ENCODE measurements around the gene EI24. TPM values are rescaled to one million over a fixed set of nuclear protein-coding genes. Genes with fewer than 3 reads are reported as not detected.

The EI24 gene
- polyA plus RNA-seq, 1 donor (not counting 4 experiments of a cell fraction or from before 2014, with no cell fraction given) = 263 TPM

DNA sequence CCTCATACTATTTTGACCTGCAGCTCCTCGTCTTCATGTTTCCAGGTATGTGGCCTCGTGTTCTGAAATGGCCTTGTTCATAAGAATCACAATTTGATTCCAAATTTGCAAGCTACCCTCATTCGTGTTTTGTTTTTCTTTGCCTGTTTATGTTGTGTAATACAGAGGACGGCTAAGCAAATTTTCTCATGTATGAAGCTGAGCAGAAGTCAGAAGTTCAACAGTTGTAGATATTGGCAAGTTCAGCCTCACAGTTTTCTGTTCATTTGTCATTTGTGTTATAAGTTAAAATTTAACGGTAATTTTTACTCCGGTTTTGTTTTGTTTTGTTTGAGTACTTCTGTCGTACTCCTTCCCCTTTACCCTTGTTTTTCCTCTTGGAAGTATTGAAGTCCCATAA lies 40.3 kb downstream of the EI24 start:
- dilution Hi-C loops (cut with MboI; ENCODE audit: extremely low pct_ligation_motif_present, low sequenced_read_pairs) = no loop called here
- no peaks in the 10 kb centered on the region for H3K27me3 ChIP-seq (ENCODE audit: control insufficient read depth, extremely low read depth, insufficient read depth, low read length)
- no peak for FAIRE-seq
- H3K36me3 ChIP-seq (ENCODE audit: control insufficient read depth in 2 of 2, extremely low read depth in 1 of 2, insufficient read depth in 2 of 2, low read length in 2 of 2) = peaks cover 33 to 37% of the 10 kb centered on the region in 2 experiments
- TF ChIP-seq, protein P1, sequence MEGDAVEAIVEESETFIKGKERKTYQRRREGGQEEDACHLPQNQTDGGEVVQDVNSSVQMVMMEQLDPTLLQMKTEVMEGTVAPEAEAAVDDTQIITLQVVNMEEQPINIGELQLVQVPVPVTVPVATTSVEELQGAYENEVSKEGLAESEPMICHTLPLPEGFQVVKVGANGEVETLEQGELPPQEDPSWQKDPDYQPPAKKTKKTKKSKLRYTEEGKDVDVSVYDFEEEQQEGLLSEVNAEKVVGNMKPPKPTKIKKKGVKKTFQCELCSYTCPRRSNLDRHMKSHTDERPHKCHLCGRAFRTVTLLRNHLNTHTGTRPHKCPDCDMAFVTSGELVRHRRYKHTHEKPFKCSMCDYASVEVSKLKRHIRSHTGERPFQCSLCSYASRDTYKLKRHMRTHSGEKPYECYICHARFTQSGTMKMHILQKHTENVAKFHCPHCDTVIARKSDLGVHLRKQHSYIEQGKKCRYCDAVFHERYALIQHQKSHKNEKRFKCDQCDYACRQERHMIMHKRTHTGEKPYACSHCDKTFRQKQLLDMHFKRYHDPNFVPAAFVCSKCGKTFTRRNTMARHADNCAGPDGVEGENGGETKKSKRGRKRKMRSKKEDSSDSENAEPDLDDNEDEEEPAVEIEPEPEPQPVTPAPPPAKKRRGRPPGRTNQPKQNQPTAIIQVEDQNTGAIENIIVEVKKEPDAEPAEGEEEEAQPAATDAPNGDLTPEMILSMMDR (optimal IDR thresholded peaks at IDR 0.05 in 1 of 3, IDR thresholded peaks at IDR 0.05 in 1 of 3, conservative IDR thresholded peaks at IDR 0.05 in 1 of 3; ENCODE audit: extremely low read depth in 1 of 3, insufficient read depth in 2 of 3, low read length in 3 of 3) = no peak
- no peak for TF ChIP-seq EZH2 (IDR thresholded peaks at IDR 0.05; ENCODE audit: low read length)
- no peaks in the 10 kb centered on the region for H4K20me1 ChIP-seq (ENCODE audit: control insufficient read depth, extremely low read depth, insufficient read depth, low read length)
- no peak for DNase-seq (ENCODE audit: low read depth, low spot score)
- no peak overlapping the region for H2AFZ ChIP-seq (ENCODE audit: control insufficient read depth, low read length)
- H3K4me2 ChIP-seq (ENCODE audit: control insufficient read depth, extremely low read depth, insufficient read depth, low read depth, low read length) = no peak overlapping the region
- no peaks in the 10 kb centered on the region for H3K9me1 ChIP-seq (ENCODE audit: control insufficient read depth, extremely low read depth, insufficient read depth, low read length)
- no peaks in the 10 kb centered on the region for H3K79me2 ChIP-seq (ENCODE audit: control insufficient read depth, insufficient read depth, low read length)
- H3K4me1 ChIP-seq (ENCODE audit: control insufficient read depth, extremely low read depth, insufficient read depth, low read length) = no peaks in the 10 kb centered on the region
- no peaks in the 10 kb centered on the region for H3K9me3 ChIP-seq (ENCODE audit: control insufficient read depth, low read depth, low read length)
- no peak overlapping the region for H3K9ac ChIP-seq (ENCODE audit: control insufficient read depth, extremely low read depth, insufficient read depth, low read length)
- no peak overlapping the region for H3K4me3 ChIP-seq (ENCODE audit: control insufficient read depth in 2 of 3, extremely low read depth in 1 of 3, insufficient read depth in 2 of 3, low read depth in 1 of 3, low read length in 3 of 3)
- H3K27ac ChIP-seq (ENCODE audit: control insufficient read depth, insufficient read depth, low read length) = no peak overlapping the region

DNA sequence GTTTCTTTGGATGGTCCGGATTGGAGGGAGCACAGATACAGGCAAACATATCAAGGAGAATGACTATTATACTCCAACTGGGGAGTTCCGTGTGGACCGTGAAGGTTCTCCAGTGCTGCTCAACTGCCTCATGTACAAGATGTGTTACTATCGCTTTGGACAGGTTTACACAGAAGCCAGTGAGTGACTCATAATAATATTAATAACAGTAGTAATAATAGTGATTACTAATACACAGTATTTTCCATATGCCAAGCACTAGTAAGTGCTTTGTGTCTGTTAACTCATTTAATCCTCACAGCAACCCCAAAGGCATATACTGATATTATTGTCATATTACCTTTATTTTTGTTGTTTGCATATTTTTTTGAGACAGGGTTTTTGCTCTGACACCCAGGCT lies 49.1 kb downstream of the EI24 start:
- dilution Hi-C loops (cut with MboI; ENCODE audit: extremely low pct_ligation_motif_present, low sequenced_read_pairs) = no loop called here
- no peak overlapping the region for H3K27ac ChIP-seq (ENCODE audit: control insufficient read depth, insufficient read depth, low read length)
- H3K9me3 ChIP-seq (ENCODE audit: control insufficient read depth, low read depth, low read length) = no peaks in the 10 kb centered on the region
- H3K27me3 ChIP-seq (ENCODE audit: control insufficient read depth, extremely low read depth, insufficient read depth, low read length) = no peaks in the 10 kb centered on the region
- H2AFZ ChIP-seq (ENCODE audit: control insufficient read depth, low read length) = no peak overlapping the region
- DNase-seq (ENCODE audit: low read depth, low spot score) (no peak), FAIRE-seq (no peak)
- no peaks in the 10 kb centered on the region for H3K79me2 ChIP-seq (ENCODE audit: control insufficient read depth, insufficient read depth, low read length)
- TF ChIP-seq, protein P1 (optimal IDR thresholded peaks at IDR 0.05 in 1 of 3, IDR thresholded peaks at IDR 0.05 in 1 of 3, conservative IDR thresholded peaks at IDR 0.05 in 1 of 3; ENCODE audit: extremely low read depth in 1 of 3, insufficient read depth in 2 of 3, low read length in 3 of 3) = no peak
- TF ChIP-seq EZH2 (IDR thresholded peaks at IDR 0.05; ENCODE audit: low read length) = no peak
- peaks cover 15 to 40% of the 10 kb centered on the region in 2 experiments for H3K36me3 ChIP-seq (ENCODE audit: control insufficient read depth in 2 of 2, extremely low read depth in 1 of 2, insufficient read depth in 2 of 2, low read length in 2 of 2)
- no peak overlapping the region for H3K4me3 ChIP-seq (ENCODE audit: control insufficient read depth in 2 of 3, extremely low read depth in 1 of 3, insufficient read depth in 2 of 3, low read depth in 1 of 3, low read length in 3 of 3)
- H3K9me1 ChIP-seq (ENCODE audit: control insufficient read depth, extremely low read depth, insufficient read depth, low read length) = no peaks in the 10 kb centered on the region
- no peak overlapping the region for H3K9ac ChIP-seq (ENCODE audit: control insufficient read depth, extremely low read depth, insufficient read depth, low read length)
- no peak overlapping the region for H3K4me2 ChIP-seq (ENCODE audit: control insufficient read depth, extremely low read depth, insufficient read depth, low read depth, low read length)
- H4K20me1 ChIP-seq (ENCODE audit: control insufficient read depth, extremely low read depth, insufficient read depth, low read length) = no peaks in the 10 kb centered on the region
- peaks cover 13% of the 10 kb centered on the region for H3K4me1 ChIP-seq (ENCODE audit: control insufficient read depth, extremely low read depth, insufficient read depth, low read length)

Data from keratinocyte (primary cell).